Measurements from ENCODE around the gene SETBP1.

Gene SETBP1

GRCh38 chr18:44998360-44998759 is 317.7 kb downstream of the SETBP1 start:
- TF ChIP-seq, protein P1, sequence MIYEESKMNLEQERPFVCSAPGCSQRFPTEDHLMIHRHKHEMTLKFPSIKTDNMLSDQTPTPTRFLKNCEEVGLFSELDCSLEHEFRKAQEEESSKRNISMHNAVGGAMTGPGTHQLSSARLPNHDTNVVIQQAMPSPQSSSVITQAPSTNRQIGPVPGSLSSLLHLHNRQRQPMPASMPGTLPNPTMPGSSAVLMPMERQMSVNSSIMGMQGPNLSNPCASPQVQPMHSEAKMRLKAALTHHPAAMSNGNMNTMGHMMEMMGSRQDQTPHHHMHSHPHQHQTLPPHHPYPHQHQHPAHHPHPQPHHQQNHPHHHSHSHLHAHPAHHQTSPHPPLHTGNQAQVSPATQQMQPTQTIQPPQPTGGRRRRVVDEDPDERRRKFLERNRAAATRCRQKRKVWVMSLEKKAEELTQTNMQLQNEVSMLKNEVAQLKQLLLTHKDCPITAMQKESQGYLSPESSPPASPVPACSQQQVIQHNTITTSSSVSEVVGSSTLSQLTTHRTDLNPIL (CRISPR knock-in tag; IDR thresholded peaks at IDR 0.05; ENCODE audit: low read depth): no peak
- TF ChIP-seq TCF4 (CRISPR knock-in tag; IDR thresholded peaks at IDR 0.05; ENCODE audit: borderline replicate concordance): no peak
- TF ChIP-seq POU6F1 (CRISPR knock-in tag; IDR thresholded peaks at IDR 0.05; ENCODE audit: borderline replicate concordance, low read depth): no peak
- no peak for TF ChIP-seq RARB (CRISPR knock-in tag; IDR thresholded peaks at IDR 0.05)
- TF ChIP-seq ZNF70 (CRISPR knock-in tag; IDR thresholded peaks at IDR 0.05): no peak
- TF ChIP-seq ESRRG (CRISPR knock-in tag; IDR thresholded peaks at IDR 0.05): no peak
- no peak for TF ChIP-seq ARNTL (CRISPR knock-in tag; IDR thresholded peaks at IDR 0.05; ENCODE audit: borderline replicate concordance, low read depth)
- no peak for TF ChIP-seq GLIS3 (CRISPR knock-in tag; IDR thresholded peaks at IDR 0.05)
- no peak for TF ChIP-seq TSHZ2 (CRISPR knock-in tag; IDR thresholded peaks at IDR 0.05)
- TF ChIP-seq CSDC2 (CRISPR knock-in tag; IDR thresholded peaks at IDR 0.05): no peak
- TF ChIP-seq TOX (CRISPR knock-in tag; IDR thresholded peaks at IDR 0.05; ENCODE audit: borderline replicate concordance): no peak
- TF ChIP-seq OSR1 (CRISPR knock-in tag; IDR thresholded peaks at IDR 0.05): no peak
- no peak for TF ChIP-seq PATZ1 (CRISPR knock-in tag; IDR thresholded peaks at IDR 0.05; ENCODE audit: borderline replicate concordance)
- TF ChIP-seq ZNF565 (CRISPR knock-in tag; conservative IDR thresholded peaks at IDR 0.05; ENCODE audit: low read depth): no peak
- TF ChIP-seq PPARA (CRISPR knock-in tag; IDR thresholded peaks at IDR 0.05; ENCODE audit: borderline replicate concordance): no peak
- no peak for TF ChIP-seq ZNF8 (CRISPR knock-in tag; IDR thresholded peaks at IDR 0.05)
- TF ChIP-seq BACH2 (CRISPR knock-in tag; IDR thresholded peaks at IDR 0.05; ENCODE audit: borderline replicate concordance): no peak
- no peak for ATAC-seq

- ATAC-seq: no peak
- TF ChIP-seq SNAI2 (CRISPR knock-in tag; IDR thresholded peaks at IDR 0.05): no peak
- no peak for TF ChIP-seq OSR1 (CRISPR knock-in tag; IDR thresholded peaks at IDR 0.05)
- TF ChIP-seq TSHZ2 (CRISPR knock-in tag; IDR thresholded peaks at IDR 0.05): no peak
- TF ChIP-seq ARNTL (CRISPR knock-in tag; IDR thresholded peaks at IDR 0.05; ENCODE audit: borderline replicate concordance, low read depth): no peak
- TF ChIP-seq ZC3H10 (CRISPR knock-in tag; IDR thresholded peaks at IDR 0.05): no peak
- TF ChIP-seq ISL1 (CRISPR knock-in tag; IDR thresholded peaks at IDR 0.05): no peak
- TF ChIP-seq ZNF70 (CRISPR knock-in tag; IDR thresholded peaks at IDR 0.05): no peak
- TF ChIP-seq POU6F1 (CRISPR knock-in tag; IDR thresholded peaks at IDR 0.05; ENCODE audit: borderline replicate concordance, low read depth): no peak
- no peak for TF ChIP-seq ZFP30 (CRISPR knock-in tag; IDR thresholded peaks at IDR 0.05)
Observed at GRCh38 chr18:45004546-45005080, 323.9 kb downstream of the SETBP1 start.

All from SK-N-SH treated with all-trans-retinoic acid at 6 μM for 48 hours (cell line).